Measurements from ENCODE around the gene POU6F2. TPM values are rescaled to one million over a fixed set of nuclear protein-coding genes. Genes with fewer than 3 reads are reported as not detected.
A peak's percentile ranks its signal among the peaks of the same experiment; 100 is the strongest.

The POU6F2 gene
- total RNA-seq, 1 donor from 2014 or later = 7.9 TPM

GRCh38 chr7:39349452-39350123 is 371.9 kb downstream of the POU6F2 start:
- no peak overlapping the region for H3K4me3 Mint-ChIP-seq
- no peaks in the 10 kb centered on the region for H3K27me3 Mint-ChIP-seq (ENCODE audit: low read depth)
- H3K36me3 Mint-ChIP-seq (ENCODE audit: low read depth) = no peaks in the 10 kb centered on the region
- peaks cover 27% of the 10 kb centered on the region for H3K4me1 Mint-ChIP-seq
- H3K27ac Mint-ChIP-seq (ENCODE audit: unreplicated experiment) = peak overlapping the region; percentile 40
- TF ChIP-seq CTCF (conservative IDR thresholded peaks at IDR 0.05) = no peak
- no peaks in the 10 kb centered on the region for H3K9me3 Mint-ChIP-seq
- DNase-seq (ENCODE audit: low read depth, low spot score) = no peak

- Mint-ChIP-seq H3K4me1 (peaks cover 30% of the 10 kb centered on the region), H3K9me3 (no peaks in the 10 kb centered on the region), H3K27me3 (ENCODE audit: low read depth) (no peaks in the 10 kb centered on the region), H3K36me3 (ENCODE audit: low read depth) (no peaks in the 10 kb centered on the region), H3K27ac (ENCODE audit: unreplicated experiment) (peak overlapping the region; percentile 79), H3K4me3 (peak overlapping the region; percentile 59)
- peak; percentile 20 for DNase-seq (ENCODE audit: low read depth, low spot score)
- TF ChIP-seq CTCF (conservative IDR thresholded peaks at IDR 0.05) = peak; percentile 43
These were observed 376.1 kb downstream of the POU6F2 start for GRCh38 chr7:39353615-39354376.

GRCh38 chr7:39355664-39356063 is 378.0 kb downstream of the POU6F2 start:
- H3K9me3 Mint-ChIP-seq = no peaks in the 10 kb centered on the region
- no peak overlapping the region for H3K4me3 Mint-ChIP-seq
- no peaks in the 10 kb centered on the region for H3K27me3 Mint-ChIP-seq (ENCODE audit: low read depth)
- no peak for TF ChIP-seq CTCF (conservative IDR thresholded peaks at IDR 0.05)
- no peaks in the 10 kb centered on the region for H3K36me3 Mint-ChIP-seq (ENCODE audit: low read depth)
- H3K4me1 Mint-ChIP-seq = peaks cover 21% of the 10 kb centered on the region
- no peak overlapping the region for H3K27ac Mint-ChIP-seq (ENCODE audit: unreplicated experiment)
- DNase-seq (ENCODE audit: low read depth, low spot score) = no peak

- Mint-ChIP-seq H3K27me3 (ENCODE audit: low read depth) (no peaks in the 10 kb centered on the region), H3K27ac (ENCODE audit: unreplicated experiment) (no peak overlapping the region), H3K9me3 (no peaks in the 10 kb centered on the region), H3K4me3 (no peak overlapping the region), H3K4me1 (peaks cover 21% of the 10 kb centered on the region), H3K36me3 (ENCODE audit: low read depth) (no peaks in the 10 kb centered on the region)
- DNase-seq (ENCODE audit: low read depth, low spot score) = no peak
- no peak for TF ChIP-seq CTCF (conservative IDR thresholded peaks at IDR 0.05)
These were observed 378.6 kb downstream of the POU6F2 start for GRCh38 chr7:39356172-39356925.

- DNase-seq (ENCODE audit: low read depth, low spot score) = peak; percentile 9
- H3K27ac Mint-ChIP-seq (ENCODE audit: unreplicated experiment) = no peak overlapping the region
- H3K4me3 Mint-ChIP-seq = no peak overlapping the region
- H3K4me1 Mint-ChIP-seq = peaks cover 21% of the 10 kb centered on the region
- no peaks in the 10 kb centered on the region for H3K27me3 Mint-ChIP-seq (ENCODE audit: low read depth)
- H3K9me3 Mint-ChIP-seq = no peaks in the 10 kb centered on the region
- TF ChIP-seq CTCF (conservative IDR thresholded peaks at IDR 0.05) = peak; percentile 58
- no peaks in the 10 kb centered on the region for H3K36me3 Mint-ChIP-seq (ENCODE audit: low read depth)
These were observed 379.9 kb downstream of the POU6F2 start for GRCh38 chr7:39357648-39358047.
